HG02885 (cell line): ENCODE results near the gene PNPLA7.

Experiments
- ATAC-seq: cut with Tn5 transposase; IDR thresholded peaks from one replicate; pipeline ENCODE4 v1.9.1; 2021; ENCODE audit warnings: mild to moderate bottlenecking; ENCODE audit not compliant: unreplicated experiment, poor library complexity

Gene PNPLA7

GRCh38 chr9:137465720-137466388 is 84.3 kb downstream of the PNPLA7 start:
- no peak for ATAC-seq

- no peak for ATAC-seq
Measured at GRCh38 chr9:137465000-137465719, 85.0 kb downstream of the PNPLA7 start.

GRCh38 chr9:137464291-137464999 is 85.8 kb downstream of the PNPLA7 start:
- ATAC-seq = no peak

GRCh38 chr9:137463931-137464290 is 86.3 kb downstream of the PNPLA7 start:
- no peak for ATAC-seq

- no peak for ATAC-seq
Measured at GRCh38 chr9:137462986-137463930, 86.9 kb downstream of the PNPLA7 start.

DNA sequence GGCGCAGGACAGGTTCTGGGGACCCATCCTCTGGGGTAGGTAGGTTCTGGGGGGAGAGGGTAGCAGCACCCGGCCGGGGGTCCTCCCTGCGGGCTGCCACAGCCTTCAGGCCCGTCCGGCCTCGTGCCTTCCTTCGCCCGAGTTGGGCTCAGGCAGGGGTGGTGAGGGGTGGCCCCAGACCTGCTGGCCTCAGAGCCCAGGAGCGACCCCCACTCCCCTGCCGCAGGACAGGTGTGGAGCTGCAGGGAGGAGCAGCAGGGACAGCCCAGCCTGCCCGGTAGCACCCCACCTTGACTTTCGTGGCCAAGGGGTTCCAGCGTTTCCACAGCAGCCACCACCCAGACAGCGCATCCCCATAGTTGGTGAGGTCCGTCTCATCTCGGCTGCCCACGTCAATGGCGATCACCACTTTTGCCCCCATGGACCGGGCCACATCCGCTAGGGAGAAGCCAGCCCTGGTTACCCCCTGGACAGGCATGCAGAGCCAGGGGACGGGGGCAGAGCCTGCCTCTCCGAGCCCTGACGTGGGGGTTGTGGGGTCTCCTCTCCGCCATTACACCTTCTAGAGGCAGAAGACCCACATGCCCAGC is 87.7 kb downstream of the PNPLA7 start:
- ATAC-seq = no peak

- ATAC-seq = no peak
Measured at GRCh38 chr9:137461663-137462395, 88.4 kb downstream of the PNPLA7 start.

DNA sequence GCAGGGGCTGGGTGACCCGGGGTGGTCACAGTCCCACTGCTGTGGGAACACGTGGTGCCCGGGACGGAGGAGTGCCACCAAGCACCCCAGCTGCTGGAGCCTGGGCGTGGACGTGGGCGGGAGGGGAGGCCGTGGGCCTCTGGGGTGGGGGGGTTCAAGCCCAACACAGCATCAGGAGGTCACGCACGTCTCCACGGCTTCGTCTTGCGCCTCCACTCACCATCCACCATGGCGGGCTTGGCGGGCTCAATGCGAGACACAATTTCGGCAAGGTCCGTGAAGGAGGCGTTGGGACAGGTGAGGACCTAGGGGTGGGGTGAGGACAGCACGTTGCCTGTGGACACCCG is 88.9 kb downstream of the PNPLA7 start:
- ATAC-seq = no peak

GRCh38 chr9:137460363-137461315 is 89.6 kb downstream of the PNPLA7 start:
- no peak for ATAC-seq

- ATAC-seq = no peak
Measured at GRCh38 chr9:137459601-137460362, 90.4 kb downstream of the PNPLA7 start.

GRCh38 chr9:137459152-137459600 is 91.0 kb downstream of the PNPLA7 start, which contains the start of gene NSMF:
Gene NSMF, minus strand, starts transcription at chr9:137459334. Its CDS starts 232 bp downstream, at chr9:137459102.
- peak; percentile 85 for ATAC-seq

GRCh38 chr9:137458194-137459151 is 91.7 kb downstream of the PNPLA7 start:
- ATAC-seq = peak; percentile 5

DNA sequence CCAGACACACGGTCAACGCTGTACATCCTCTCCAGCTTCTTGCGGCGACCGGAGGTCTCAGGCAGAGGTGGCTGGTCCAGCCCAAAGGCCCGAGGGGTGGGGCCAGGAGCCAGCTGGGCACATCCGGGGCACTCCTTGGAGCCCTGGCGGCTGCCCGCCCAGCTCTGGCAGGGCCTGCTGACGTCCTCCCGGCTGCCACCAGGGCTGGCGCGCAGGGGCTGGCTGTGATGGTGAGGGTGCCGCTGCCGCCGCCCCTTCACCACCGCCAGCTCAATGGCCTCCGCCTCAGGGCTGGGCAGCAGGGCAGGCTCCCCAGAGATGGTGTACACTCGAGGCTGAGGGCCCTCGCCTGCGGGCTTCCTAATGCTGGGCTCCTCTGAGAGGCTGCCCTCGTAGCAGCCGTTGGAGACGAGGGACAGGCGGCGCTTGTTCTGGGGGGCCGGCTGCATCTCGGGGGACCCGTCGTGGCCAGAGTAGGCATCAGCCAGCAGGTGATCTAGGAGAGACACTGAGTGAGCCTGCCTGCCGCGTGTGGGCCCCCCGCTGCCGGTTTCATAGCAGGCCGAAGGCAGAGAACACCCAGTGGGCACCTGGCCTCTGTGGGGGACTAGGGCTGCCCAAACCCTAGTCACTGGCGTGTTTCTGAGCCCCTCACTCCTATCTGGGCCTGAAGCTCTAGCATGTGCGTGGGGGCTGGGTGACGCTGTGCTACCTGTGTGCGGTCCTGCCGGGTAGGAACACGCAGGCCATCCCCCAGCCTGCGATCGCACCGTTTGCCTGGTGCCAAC is 92.6 kb downstream of the PNPLA7 start:
- ATAC-seq = no peak

DNA sequence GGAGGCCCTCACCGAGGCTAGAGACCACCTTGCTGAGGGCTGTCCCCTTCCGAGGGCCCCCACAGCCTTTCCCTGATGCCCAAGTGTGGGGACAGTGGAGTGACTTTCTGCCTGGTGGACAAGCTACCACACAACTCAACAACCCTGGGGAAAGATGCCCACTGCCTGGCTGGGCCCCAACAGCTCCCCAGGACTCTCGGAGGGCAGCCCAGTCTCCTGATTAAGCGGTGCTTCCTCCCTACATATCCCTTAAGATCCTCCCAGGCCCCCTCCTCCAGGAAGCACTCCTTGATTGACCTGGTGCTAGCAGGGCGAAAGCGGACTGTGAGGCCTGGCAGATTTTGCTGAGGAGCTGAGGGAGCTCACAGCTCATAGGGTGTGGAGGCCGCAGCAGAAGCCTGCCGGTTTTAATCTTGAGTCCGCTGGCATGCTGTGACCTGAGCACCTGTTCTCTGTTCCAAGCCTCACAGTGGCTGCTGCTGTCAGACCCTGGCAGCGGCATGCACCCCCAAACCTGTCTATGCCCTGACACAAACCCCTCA is 93.3 kb downstream of the PNPLA7 start:
- ATAC-seq = no peak
